Sigmoid colon (tissue), 3 donors: ENCODE data around the gene KRTAP5-9.

ENCODE experiments used
- POLR2A ChIP-seq, 2 donors: fragments of 450-650 bp; IDR thresholded peaks; one replicate each; pipeline ENCODE4 v1.6.1; 2016; ENCODE audit warnings: antibody characterized with exemption in 2 of 2, mild to moderate bottlenecking in 2 of 2, moderate library complexity in 2 of 2
- TF ChIP-seq, protein P1 (sequence below), 4 experiments: fragments of 450-650 bp in 3 of 4; fragments of 200-600 bp in 1 of 4; IDR thresholded peaks; one replicate each; pipeline ENCODE4 v1.5.1; 2016 to 2019; ENCODE audit warnings: antibody characterized with exemption in 4 of 4, mild to moderate bottlenecking in 3 of 4, moderate library complexity in 2 of 4

DNA sequence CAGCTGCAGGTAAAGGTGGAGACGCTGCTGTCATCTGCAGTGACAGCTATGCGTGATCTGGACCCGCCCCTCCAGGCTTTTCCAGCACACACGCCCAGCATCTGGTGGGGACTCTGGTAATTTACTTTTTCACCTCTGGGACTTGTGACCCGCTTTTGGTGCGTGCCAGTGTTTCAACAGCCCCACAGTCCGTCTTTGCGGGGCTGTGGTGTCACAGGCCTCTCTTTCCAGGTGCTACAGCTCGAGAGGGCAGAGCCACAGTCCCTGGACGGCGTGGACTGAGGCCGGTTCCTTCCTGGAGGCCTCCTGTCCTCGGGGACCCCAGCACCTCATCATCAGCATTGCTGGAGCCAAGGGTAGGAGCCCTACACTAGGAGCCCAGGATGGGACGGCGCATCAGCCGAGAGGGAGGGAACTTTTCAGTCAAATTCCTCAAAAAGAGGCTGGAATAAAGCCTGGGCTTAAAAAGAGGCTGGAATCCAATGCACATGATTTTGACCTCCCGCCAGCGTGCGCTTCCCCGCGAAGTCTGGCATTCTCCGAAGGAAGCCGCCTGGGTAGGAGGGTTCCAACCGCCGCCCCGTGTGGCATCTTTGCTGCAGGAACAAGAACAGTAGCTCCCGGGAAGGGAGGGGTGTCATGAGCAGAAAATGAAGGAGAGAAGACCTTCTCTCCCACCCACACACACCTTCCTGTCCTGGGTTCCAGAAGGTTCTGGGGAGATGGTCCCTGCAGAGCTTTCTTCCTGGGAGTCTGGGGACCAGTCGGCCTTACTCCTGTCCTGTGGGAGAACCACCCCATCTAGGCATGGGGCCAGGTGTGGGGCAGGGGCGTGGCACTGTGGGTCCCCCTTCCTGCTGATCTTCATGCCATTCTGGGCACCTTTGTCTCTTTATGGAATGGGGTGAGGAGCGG lies 46.9 kb upstream of the KRTAP5-9 start:
- TF ChIP-seq, protein P1, sequence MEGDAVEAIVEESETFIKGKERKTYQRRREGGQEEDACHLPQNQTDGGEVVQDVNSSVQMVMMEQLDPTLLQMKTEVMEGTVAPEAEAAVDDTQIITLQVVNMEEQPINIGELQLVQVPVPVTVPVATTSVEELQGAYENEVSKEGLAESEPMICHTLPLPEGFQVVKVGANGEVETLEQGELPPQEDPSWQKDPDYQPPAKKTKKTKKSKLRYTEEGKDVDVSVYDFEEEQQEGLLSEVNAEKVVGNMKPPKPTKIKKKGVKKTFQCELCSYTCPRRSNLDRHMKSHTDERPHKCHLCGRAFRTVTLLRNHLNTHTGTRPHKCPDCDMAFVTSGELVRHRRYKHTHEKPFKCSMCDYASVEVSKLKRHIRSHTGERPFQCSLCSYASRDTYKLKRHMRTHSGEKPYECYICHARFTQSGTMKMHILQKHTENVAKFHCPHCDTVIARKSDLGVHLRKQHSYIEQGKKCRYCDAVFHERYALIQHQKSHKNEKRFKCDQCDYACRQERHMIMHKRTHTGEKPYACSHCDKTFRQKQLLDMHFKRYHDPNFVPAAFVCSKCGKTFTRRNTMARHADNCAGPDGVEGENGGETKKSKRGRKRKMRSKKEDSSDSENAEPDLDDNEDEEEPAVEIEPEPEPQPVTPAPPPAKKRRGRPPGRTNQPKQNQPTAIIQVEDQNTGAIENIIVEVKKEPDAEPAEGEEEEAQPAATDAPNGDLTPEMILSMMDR (IDR thresholded peaks at IDR 0.05), result no peak
- no peak for TF ChIP-seq POLR2A (IDR thresholded peaks at IDR 0.05)
